Measurements from ENCODE around the gene EIF2S2.

The EIF2S2 gene

DNA sequence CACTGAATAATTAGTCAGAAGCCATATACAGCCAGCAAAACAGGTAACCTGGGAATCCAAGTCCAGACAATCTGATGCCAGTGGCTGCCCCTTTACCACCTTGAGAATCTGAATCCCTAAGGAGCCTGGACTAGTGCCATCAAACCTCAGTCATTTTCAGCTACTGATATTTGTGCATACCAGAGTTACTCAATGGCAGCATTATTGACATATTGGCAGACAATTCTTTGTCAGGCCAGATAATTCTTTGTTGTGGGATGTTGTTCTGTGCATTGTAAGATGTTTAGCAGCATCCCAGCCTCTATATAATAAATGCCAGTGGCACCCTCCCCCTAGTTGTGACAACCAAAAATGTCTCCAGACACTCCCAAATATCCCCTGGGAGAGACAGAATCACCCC is 3.2 kb upstream of the EIF2S2 start:
- DNase-seq, result no peak

DNA sequence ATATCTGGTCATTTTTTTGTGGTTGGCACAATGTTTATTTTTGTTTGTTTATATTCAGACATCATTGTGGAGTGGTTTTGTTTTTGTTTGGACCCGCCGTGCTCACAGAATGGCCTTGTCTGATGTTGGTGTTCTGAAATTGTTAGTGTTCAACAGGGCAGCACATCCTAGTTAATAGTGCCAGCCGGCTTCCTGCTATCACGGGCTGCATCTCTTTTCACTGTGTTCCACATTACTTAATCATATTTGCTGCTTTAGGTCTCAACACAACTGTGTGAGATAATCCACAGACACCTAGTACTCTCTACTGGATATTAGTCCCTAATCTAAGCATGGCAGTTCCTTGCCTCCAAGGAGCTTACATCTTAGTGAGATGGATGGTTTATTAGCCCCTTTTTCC is 2.8 kb upstream of the EIF2S2 start:
- DNase-seq, result no peak

DNA sequence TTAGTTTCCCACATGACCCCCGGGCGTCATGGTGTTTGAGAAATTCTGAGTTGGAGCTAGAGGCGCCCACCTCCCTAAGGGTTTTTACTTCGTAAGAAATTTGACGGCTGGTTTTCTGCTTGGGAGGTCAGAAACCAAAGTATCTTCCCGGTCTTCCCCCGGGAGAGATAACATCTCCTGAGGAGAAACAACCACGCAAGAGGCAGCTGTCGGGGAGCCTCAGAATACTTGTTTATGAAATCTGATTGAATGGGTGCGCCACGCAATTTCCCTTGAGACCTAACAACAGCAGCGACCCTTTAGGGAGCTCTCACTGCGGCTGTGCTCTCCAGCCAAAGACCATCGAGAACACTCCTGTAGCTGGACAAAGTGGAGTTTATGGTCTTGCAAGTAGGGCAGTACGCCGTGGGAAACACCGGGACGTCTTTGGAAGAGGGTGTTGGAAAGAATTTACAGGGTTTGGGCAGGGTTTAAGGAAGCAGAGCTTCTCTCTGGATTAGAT is 608 bp upstream of the EIF2S2 start:
- DNase-seq, result no peak

DNA sequence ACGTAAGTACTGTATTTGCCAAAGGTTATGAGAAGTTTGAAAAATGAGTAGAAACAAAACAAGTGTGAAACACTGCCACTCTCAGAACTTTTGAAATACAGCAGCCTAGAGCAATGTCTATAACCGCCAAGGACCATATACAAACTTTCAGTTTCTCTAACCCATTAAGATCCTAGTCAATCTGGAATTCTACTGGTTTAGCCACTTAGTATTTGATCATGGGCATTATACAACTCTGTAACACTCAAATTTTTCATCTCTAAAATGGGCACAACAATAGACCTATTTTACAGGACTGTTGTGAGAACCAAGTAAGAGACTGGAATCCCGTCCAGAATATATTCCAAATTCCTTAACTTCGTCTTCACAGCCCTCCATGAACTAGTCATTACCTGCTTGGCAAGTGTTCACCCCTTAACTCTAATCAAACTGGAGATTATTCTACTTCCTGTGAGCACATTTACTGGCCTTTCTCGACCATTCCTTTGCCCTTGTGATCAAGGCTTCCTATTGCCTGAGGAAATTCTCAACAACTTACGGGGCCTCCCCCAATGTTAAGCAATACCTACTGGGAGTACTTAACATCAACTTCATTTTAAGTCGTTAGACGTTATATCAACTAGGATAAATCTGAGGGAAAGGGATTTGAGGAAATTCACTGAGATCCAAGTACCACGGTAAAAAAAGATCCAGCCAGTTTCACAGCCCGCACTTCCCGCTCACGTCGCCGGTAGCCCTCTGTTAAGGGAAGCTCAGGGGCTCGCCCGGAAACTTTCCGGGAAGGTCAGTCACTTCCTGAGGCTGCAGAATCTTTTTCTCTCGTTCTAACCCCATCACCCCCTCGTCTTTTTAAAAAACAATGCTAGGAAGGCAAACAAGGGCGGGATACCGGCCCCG is 1.1 kb downstream of the EIF2S2 start:
- DNase-seq, result peak; percentile 16

- no peak for DNase-seq
Measured at GRCh38 chr20:34110025-34110744, 1.9 kb downstream of the EIF2S2 start.

GRCh38 chr20:34109442-34109841 is 2.6 kb downstream of the EIF2S2 start:
- DNase-seq, result no peak

DNA sequence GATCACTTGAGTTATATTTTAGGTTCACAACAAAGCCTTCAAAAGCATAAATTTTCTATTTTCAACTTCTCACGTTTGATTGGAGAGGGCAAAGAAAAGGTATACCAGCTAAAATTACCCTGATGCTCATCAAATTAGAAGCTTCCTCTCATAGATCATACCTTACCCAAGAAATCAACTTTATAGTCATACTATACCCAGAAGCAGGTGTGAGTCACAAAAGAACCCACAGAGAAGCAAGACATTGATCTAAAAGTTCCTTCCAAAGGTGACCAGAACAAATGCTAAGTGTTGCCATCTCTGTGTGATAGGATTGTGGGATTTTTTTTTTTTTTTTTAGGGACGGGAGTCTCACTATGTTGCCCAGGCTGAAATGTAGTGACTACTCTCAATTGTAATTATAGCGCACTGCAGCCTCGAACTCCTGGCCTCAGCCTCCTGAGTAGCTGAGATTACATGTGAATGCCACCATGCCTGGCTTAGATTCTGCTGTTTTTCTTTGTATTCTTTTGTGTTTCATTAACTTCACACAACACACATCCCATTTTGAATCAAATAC is 3.3 kb downstream of the EIF2S2 start:
- no peak for DNase-seq

DNA sequence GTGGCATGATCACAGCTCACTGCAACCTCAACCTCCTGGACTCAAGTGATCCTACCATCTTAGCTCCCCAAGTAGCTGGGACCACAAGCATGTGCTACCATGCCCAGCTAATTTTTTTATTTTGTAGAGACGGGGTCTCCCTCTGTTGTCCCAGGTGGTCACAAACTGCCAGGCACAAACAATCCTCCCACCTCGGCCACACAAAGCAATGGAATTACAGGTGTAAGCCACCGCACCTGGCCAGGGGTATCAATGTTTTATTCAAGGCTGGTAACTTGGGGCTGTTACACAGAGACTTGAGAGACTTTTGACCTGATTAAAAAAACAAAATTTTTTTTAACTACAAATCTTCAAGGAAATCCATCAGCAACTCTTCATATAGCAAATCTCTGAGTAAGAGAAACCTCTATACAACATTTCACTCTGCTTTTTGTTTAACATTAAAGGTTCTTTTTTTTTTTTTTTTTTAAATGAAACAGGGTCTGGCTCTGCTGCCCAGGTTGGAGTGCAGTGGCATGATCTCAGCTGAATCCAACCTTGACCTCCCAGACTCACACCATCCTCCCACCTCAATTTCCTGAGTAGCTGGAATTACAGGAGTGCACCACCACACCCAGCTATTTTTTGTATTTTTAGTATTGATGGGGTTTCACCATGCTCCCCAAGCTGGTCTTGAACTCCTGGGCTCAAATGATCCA is 5.9 kb downstream of the EIF2S2 start:
- DNase-seq, result no peak

DNA sequence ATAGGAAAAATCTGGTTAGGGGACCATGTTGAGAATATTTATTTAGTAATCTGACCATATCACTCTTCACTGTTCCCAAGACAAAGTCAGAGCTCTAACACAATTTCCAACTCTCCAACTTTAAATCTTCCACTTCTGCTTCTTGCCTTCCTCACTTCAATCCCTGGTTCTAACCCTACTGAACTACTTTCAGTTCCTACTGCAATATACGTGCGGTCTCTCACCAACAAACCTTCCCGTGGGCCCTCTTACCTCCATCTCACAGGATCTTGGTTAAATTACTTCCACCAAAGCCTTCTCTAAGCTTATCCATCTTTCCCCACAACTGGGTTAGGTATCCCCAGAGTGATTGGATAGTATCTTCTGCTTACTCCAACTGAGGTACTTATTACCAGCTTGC is 8.0 kb downstream of the EIF2S2 start:
- no peak for DNase-seq

DNA sequence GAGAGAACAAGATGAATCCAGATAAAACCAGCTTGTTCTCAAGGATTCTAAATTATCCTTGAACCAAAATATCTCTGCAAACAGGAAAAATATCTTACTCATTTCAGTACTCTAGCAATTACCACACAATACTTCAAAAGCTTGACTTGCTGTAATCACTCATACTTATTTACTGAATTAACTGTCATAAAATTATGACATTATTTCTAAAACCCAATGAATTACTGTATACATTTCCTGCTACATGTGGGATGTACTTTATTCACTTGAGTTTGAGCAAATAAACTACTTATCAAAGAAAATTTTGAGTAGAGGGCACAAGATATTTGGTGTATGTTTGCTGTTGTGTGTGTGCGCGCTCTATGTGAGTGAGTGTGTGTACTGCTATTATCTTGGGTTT is 9.7 kb downstream of the EIF2S2 start:
- DNase-seq, result no peak

DNA sequence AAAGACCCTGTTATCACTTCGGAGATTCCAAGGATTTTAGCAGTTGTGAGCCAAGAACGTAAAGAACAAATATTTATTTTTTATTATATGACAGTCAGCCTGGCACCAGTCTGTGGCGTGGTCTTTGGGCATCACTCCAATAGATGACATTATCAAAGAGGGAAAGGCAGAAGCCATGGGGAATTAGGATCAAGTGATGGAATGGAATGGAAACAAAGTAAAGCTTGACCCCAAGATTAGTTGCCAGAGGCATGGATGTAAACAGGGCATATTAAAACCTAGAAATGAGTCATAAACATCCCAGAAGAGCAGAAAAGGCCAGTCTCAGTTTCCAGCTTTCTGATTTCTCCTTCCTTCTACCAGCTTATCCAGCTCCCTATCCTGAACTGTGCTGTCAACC is 11.5 kb downstream of the EIF2S2 start:
- no peak for DNase-seq

DNA sequence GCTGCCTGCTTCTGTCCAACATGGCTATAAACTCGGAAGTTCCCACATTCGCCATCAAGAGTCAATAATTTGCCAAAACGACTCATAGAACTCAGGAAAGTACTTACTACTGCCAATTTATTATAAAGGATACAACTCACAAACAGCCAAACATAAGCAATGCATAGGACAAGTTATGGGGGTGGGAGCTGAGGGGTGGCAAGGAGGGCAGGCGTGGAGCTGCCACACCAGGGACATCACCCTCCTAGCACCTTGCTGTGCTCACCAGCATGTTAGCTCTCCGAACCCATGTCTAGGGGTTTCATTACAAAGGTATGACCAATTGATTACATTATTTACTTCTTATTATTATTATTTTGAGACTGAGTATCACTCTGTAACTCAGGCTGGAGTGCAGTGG is 12.4 kb downstream of the EIF2S2 start:
- DNase-seq, result no peak

GRCh38 chr20:34098570-34098969 is 13.5 kb downstream of the EIF2S2 start:
- no peak for DNase-seq

DNA sequence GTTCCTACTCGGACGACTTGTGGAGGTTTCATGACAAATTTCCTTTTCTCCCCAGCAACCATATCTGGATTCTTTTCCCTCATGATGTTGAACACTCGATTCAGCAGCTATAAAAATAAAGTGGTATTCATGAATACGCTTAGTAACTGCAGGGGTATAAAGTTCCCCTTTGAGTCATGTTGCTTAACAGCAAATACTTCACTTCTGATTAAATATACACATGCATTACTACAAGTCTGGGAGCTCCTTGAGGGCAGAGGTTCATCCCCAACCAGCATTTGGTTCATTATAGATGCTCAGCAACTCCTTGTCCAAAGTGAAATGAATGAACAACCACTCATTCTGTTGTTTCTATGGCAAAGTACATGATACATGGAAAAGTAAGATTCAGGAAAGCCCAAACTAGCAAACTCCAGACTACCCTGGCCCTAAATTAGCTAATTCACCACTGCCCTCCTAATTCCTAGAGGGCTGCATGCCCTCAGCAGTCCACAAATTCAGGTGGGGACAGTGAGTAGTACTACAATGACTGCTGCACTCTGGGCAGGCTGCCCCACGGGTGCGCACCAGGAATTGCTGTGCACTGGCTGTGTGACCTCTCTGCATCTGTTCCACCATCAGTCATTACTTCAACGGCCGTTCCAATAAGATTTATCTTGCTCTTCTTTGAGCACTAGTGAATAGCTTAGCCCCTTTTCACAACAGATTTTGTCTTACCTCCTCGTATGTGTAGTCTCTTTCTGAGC is 15.2 kb downstream of the EIF2S2 start:
- DNase-seq, result no peak

DNA sequence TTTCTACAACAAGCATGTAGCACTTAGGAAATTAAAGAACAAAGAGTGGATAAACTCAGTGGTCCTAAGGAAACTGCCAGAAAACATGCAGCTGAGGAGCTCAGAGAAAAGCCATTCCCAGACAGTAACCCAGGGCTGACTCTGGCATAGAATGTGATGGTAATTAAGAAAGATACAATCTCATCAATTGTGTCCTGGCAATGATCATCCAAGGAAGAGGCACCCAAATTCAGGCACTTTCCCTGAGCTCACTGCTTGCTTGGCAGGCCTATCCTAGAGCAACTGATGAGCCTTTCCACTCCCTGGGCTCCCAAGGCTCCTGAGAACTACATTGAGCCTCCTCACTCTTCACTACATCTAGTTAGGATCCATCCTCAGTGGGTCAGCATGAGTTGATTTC is 16.2 kb downstream of the EIF2S2 start:
- DNase-seq, result no peak

DNA sequence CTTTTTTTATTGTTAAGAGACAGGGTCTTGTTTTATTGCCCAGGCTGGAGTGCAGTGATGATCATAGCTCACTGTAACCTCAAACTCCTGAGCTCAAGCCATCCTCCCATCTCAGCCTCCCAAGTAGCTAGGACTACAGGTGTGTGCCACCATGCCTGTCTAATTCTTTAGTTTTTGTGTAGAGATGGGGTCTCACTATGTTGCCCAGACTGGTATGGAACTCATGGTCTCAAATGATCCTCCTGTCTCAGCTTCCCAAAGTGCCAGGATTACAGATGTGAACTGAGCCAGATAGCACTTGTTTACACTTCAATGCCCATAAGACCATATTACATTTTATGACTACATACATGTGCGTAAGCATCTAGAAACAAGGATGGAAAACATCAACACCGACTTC is 18.1 kb downstream of the EIF2S2 start:
- no peak for DNase-seq

- no peak for DNase-seq
Measured at GRCh38 chr20:34091637-34092200, 20.3 kb downstream of the EIF2S2 start.

- no peak for DNase-seq
Measured at GRCh38 chr20:34090645-34091044, 21.4 kb downstream of the EIF2S2 start.

DNA sequence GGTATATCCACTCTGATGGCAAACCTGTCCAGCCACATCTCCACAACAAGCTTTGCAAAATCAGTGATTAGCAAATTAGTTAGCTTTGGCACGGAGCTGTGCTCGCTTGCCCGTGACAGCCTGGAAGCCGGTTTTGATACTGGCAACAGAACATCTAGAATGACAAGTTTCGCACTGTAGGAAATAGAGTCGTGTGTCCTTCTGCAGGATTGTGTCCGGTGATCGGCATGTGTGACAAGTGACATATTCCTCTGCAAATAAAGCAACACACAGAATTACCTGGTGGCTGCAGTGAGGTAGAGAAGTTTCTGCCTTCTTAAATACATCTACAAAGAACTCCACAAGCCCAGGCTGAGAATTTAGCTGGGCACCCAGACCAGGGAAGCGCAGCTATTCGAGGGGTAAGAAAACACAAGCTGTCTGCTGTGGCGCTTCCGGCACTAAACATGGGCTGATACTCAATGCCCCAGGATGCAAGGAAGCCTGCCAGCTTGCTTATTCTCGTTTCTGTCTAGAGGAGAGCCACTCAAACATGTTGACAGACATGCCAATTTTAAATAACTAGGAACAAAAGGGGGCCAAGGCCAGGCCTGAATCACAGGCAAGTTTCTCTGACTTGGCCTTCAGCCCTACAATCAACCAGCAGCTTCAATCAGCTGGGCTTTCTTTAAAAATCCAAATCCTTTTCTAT is 22.2 kb downstream of the EIF2S2 start:
- no peak for DNase-seq

GRCh38 chr20:34089175-34089479 is 22.9 kb downstream of the EIF2S2 start:
- DNase-seq, result no peak

DNA sequence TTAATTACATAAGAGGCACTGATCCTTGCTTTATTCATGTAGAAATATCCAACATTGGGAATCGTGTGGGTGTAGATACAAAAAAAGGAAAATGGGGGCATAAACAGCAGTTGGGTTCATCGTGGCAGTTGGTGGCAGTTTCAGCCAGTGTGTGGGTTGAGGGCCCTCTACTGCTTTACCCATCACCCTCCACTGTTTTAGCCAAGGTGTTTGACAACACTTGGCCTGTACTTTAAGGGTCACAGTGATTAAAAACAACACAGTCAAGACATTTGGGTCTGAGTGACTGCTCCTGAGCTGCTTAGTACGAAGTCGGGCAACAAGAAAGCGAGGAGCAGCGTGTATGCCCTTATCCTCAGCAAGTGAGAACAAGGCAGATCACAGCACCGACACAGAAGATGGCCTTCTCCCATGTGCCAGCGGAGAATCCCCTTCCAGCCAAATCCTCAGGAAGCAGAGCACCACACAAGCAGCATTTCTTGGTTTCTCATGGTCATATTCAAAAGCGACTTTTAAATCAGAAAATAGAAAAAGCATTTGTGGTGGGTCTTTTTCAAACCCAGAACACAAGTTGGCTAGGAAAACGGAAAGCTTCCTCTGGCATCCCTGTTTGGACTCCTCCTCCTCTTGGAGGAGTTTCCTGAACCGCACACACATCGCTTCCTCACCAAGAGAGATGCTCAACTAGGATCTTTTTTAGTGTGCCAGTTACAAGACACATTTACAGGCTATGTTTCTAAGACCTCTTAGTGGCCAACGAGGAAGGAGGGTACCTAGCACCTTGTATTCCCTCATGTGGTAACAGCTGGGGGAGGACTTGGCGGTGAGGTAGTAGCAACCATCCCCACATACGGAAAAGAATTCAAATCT is 23.5 kb downstream of the EIF2S2 start:
- DNase-seq, result no peak
